ENCODE data around the gene SAC3D1. TPM values are rescaled to one million over a fixed set of nuclear protein-coding genes. Genes with fewer than 3 reads are reported as not detected.
A peak's percentile ranks its signal among the peaks of the same experiment; 100 is the strongest.

The SAC3D1 gene
- total and polyA plus RNA-seq, 7 experiments from 2014 or later, result 2.7 to 18.2 (median 9.6) TPM

DNA sequence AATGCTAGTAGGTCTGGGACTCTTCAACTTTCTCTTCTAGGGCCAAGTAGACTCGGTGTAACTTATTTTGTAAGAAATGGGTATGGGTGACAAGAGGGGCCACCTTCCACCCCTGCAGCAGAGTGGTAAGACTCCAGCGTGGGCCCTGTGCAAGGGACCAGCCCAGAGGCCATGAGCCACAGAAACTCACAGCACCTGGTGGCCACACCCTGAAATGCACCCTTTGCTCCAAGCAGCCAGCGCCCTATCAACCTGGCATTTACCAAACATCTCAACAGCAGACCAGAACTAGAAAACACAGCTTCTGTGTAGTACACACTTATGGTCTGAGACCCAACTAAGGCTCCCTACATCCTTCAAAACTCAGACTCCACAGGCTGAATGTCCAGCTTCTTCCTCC is 37.1 kb downstream of the SAC3D1 start:
- DNase-seq (peak; percentile 47 to 71 (median 64)), ATAC-seq (peak; percentile 97)
- intact Hi-C loops (cut with micrococcal nuclease), result loop anchor here (1.0 to 2.0 kb wide), 4 partner anchors 19 to 65 kb away; partner anchors contain the start of genes SAC3D1 (in 1 of the 2), SNX15 (in 1 of the 2) and VPS51 (in 1 of the 2)
- H3K9me3 ChIP-seq (ENCODE audit: control insufficient read depth in 2 of 3, low read length in 3 of 3), result no peaks in the 10 kb centered on the region
- peaks cover 0 to 15% (median 0%) of the 10 kb centered on the region in 5 donors for H3K36me3 Mint-ChIP-seq
- H3K4me1 Mint-ChIP-seq, result peaks cover 3 to 48% (median 7%) of the 10 kb centered on the region in 7 donors
- no peaks in the 10 kb centered on the region for H3K36me3 ChIP-seq (ENCODE audit: control insufficient read depth in 2 of 3, insufficient read depth in 3 of 3, low read length in 3 of 3)
- H3K27ac Mint-ChIP-seq, result peak overlapping the region; percentile 9 to 83 (median 63)
- H3K9me3 Mint-ChIP-seq, result peaks cover 0 to 2% (median 0%) of the 10 kb centered on the region in 11 donors
- H3K4me3 Mint-ChIP-seq, result peak overlapping the region in 1 of 10 donors; percentile 48
- no peaks in the 10 kb centered on the region for H3K27me3 ChIP-seq (ENCODE audit: control insufficient read depth in 2 of 2, insufficient read depth in 2 of 2, low read length in 2 of 2)
- H3K4me1 ChIP-seq (ENCODE audit: control insufficient read depth in 2 of 2, insufficient read depth in 2 of 2, low read length in 2 of 2), result no peaks in the 10 kb centered on the region
- CTCF ChIA-PET, result interaction anchor here (1.3 to 2.0 kb wide), 2 partner anchors 63 to 66 kb away, joined by 5 to 6 read pairs; no protein-coding TSS in a partner anchor
- H3K27ac ChIP-seq (ENCODE audit: low read depth, low read length), result no peak overlapping the region
- POLR2A ChIA-PET, result interaction anchor here (0.6 kb wide), 2 partner anchors 25 to 40 kb away, joined by 3 read pairs; no protein-coding TSS in a partner anchor
- no peak overlapping the region for H3K4me3 ChIP-seq (ENCODE audit: low read length)
- no peaks in the 10 kb centered on the region for H3K27me3 Mint-ChIP-seq

- no peak overlapping the region for H3K4me3 ChIP-seq (ENCODE audit: low read length)
- H3K27me3 Mint-ChIP-seq, result peaks cover 0 to 2% (median 0%) of the 10 kb centered on the region in 5 donors
- peaks cover 0 to 15% (median 0%) of the 10 kb centered on the region in 5 donors for H3K36me3 Mint-ChIP-seq
- CTCF ChIA-PET, result interaction anchor here (2.0 kb wide), 1 partner anchor 66 kb away, joined by 6 read pairs; no protein-coding TSS in a partner anchor
- no peaks in the 10 kb centered on the region for H3K36me3 ChIP-seq (ENCODE audit: control insufficient read depth in 2 of 3, insufficient read depth in 3 of 3, low read length in 3 of 3)
- H3K9me3 ChIP-seq (ENCODE audit: control insufficient read depth in 2 of 3, low read length in 3 of 3), result no peaks in the 10 kb centered on the region
- H3K4me3 Mint-ChIP-seq, result peak overlapping the region in 1 of 10 donors; percentile 48
- H3K4me1 Mint-ChIP-seq, result peaks cover 7 to 51% (median 14%) of the 10 kb centered on the region in 7 donors
- no peak for DNase-seq
- intact Hi-C loops (cut with micrococcal nuclease), result loop anchor here (1.0 to 2.0 kb wide), 4 partner anchors 18 to 66 kb away; partner anchors contain the start of genes SAC3D1 (in 1 of the 2), SNX15 (in 1 of the 2) and VPS51 (in 1 of the 2)
- peak overlapping the region in 3 of 9 donors; percentile 49 to 83 (median 71) for H3K27ac Mint-ChIP-seq
- POLR2A ChIA-PET, result interaction anchor here (0.9 kb wide), 1 partner anchor 52 kb away, joined by 3 read pairs; the partner anchor contains the start of gene SNX15
- peaks cover 0 to 5% (median 0%) of the 10 kb centered on the region in 11 donors for H3K9me3 Mint-ChIP-seq
- no peak for ATAC-seq
- peaks cover 3 to 4% of the 10 kb centered on the region in 2 donors for H3K4me1 ChIP-seq (ENCODE audit: control insufficient read depth in 2 of 2, insufficient read depth in 2 of 2, low read length in 2 of 2)
- no peaks in the 10 kb centered on the region for H3K27me3 ChIP-seq (ENCODE audit: control insufficient read depth in 2 of 2, insufficient read depth in 2 of 2, low read length in 2 of 2)
- no peak overlapping the region for H3K27ac ChIP-seq (ENCODE audit: low read depth, low read length)
Measured at GRCh38 chr11:65078786-65079342, 37.9 kb downstream of the SAC3D1 start.

DNA sequence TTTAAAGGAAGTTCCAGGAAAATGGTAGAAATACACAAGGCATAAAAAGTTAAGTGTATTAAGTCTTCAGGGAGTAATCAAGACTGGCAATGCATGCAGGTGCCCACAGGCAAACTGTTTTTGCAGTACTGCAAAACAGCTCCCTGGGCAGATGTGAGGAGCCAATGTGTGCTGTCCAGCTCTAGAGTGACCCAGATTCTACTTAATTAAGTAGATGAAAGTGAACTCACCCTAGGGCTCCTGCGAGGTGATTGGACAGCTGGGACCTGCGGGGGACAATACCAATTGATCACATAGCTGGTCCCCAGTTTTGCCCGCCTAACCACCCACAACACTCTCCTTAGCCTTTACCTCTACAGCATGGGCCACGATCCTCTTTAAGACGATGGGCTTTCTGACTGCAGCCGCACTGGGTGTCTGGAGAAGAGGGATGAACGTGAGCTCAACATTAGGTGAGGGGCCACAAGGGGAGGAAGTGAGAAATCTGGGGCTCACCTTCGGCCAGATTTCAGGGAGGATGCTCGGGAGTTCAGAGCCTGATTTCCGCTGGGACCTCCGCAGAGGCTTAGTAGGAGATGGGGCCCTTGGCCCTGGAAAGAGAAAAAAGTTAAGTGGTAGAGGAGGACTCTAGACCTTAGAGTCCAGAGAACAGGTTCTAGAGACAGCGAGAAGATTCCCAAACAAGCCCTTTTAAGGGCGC is 42.3 kb downstream of the SAC3D1 start:
- H3K9me3 ChIP-seq (ENCODE audit: control insufficient read depth in 2 of 3, low read length in 3 of 3), result no peaks in the 10 kb centered on the region
- DNase-seq (no peak), ATAC-seq (no peak)
- H3K4me3 ChIP-seq (ENCODE audit: low read length), result peak overlapping the region; percentile 61
- ChIA-PET POLR2A (interaction anchor here (0.7 to 2.2 kb wide), 9 partner anchors 13 to 194 kb away, joined by 3 to 11 read pairs (median 3); partner anchors contain the start of genes ARL2, TM7SF2, VPS51 and ZNHIT2), CTCF (interaction anchor here (0.7 to 1.3 kb wide), 4 partner anchors 11 to 69 kb away, joined by 3 to 6 read pairs (median 3); partner anchors contain the start of gene ARL2)
- H3K4me3 Mint-ChIP-seq, result peak overlapping the region; percentile 88 to 99 (median 93)
- H3K4me1 Mint-ChIP-seq, result peaks cover 22 to 56% (median 30%) of the 10 kb centered on the region in 7 donors
- peak overlapping the region; percentile 94 to 99 (median 97) for H3K27ac Mint-ChIP-seq
- H3K9me3 Mint-ChIP-seq, result peaks cover 0 to 10% (median 0%) of the 10 kb centered on the region in 11 donors
- H3K4me1 ChIP-seq (ENCODE audit: control insufficient read depth in 2 of 2, insufficient read depth in 2 of 2, low read length in 2 of 2), result peaks cover 13 to 14% of the 10 kb centered on the region in 2 donors
- H3K27ac ChIP-seq (ENCODE audit: low read depth, low read length), result peak overlapping the region; percentile 86
- peaks cover 0 to 4% (median 0%) of the 10 kb centered on the region in 5 donors for H3K27me3 Mint-ChIP-seq
- intact Hi-C loops (cut with micrococcal nuclease), result loop anchor here in 1 of 2 donors (10.0 kb wide), 1 partner anchor 238 kb away; the partner anchor contains the start of gene CDC42BPG
- H3K36me3 ChIP-seq (ENCODE audit: control insufficient read depth in 2 of 3, insufficient read depth in 3 of 3, low read length in 3 of 3), result peaks cover 0 to 29% (median 11%) of the 10 kb centered on the region in 3 experiments
- no peaks in the 10 kb centered on the region for H3K27me3 ChIP-seq (ENCODE audit: control insufficient read depth in 2 of 2, insufficient read depth in 2 of 2, low read length in 2 of 2)
- H3K36me3 Mint-ChIP-seq, result peaks cover 0 to 26% (median 8%) of the 10 kb centered on the region in 5 donors

GRCh38 chr11:65083834-65084597 is 43.0 kb downstream of the SAC3D1 start, which contains the start of the genes CDCA5 and ZFPL1:
TSS of gene CDCA5 (minus strand) at chr11:65084040. CDS start at chr11:65083978, 62 bp downstream.
TSS of gene ZFPL1 (plus strand) at chr11:65084222. CDS start at chr11:65084699, 477 bp downstream.
- Mint-ChIP-seq H3K36me3 (peaks cover 0 to 26% (median 14%) of the 10 kb centered on the region in 5 donors), H3K4me1 (peaks cover 20 to 49% (median 27%) of the 10 kb centered on the region in 7 donors), H3K9me3 (peaks cover 0 to 10% (median 0%) of the 10 kb centered on the region in 11 donors), H3K4me3 (peak within 1 kb of the TSS; percentile 88 to 99 (median 93)), H3K27me3 (peaks cover 0 to 4% (median 0%) of the 10 kb centered on the region in 5 donors), H3K27ac (peak within 1 kb of the TSS; percentile 94 to 99 (median 97))
- H3K9me3 ChIP-seq (ENCODE audit: control insufficient read depth in 2 of 3, low read length in 3 of 3), result no peaks in the 10 kb centered on the region
- POLR2A ChIA-PET, result interaction anchor here (0.7 to 1.6 kb wide), 6 partner anchors 12 to 194 kb away, joined by 3 to 4 read pairs (median 4); partner anchors contain the start of genes ARL2, TM7SF2 and VPS51
- peak within 1 kb of the TSS; percentile 86 for H3K27ac ChIP-seq (ENCODE audit: low read depth, low read length)
- peaks cover 0 to 36% (median 11%) of the 10 kb centered on the region in 3 experiments for H3K36me3 ChIP-seq (ENCODE audit: control insufficient read depth in 2 of 3, insufficient read depth in 3 of 3, low read length in 3 of 3)
- DNase-seq (peak; percentile 94 to 98 (median 97)), ATAC-seq (peak; percentile 96)
- H3K4me3 ChIP-seq (ENCODE audit: low read length), result peak within 1 kb of the TSS; percentile 61
- H3K4me1 ChIP-seq (ENCODE audit: control insufficient read depth in 2 of 2, insufficient read depth in 2 of 2, low read length in 2 of 2), result peaks cover 13 to 14% of the 10 kb centered on the region in 2 donors
- H3K27me3 ChIP-seq (ENCODE audit: control insufficient read depth in 2 of 2, insufficient read depth in 2 of 2, low read length in 2 of 2), result no peaks in the 10 kb centered on the region
- CTCF ChIA-PET, result interaction anchor here (1.3 kb wide), 1 partner anchor 34 kb away, joined by 3 read pairs; no protein-coding TSS in a partner anchor
- intact Hi-C loops (cut with micrococcal nuclease), result loop anchor here (1.0 to 10.0 kb wide), 14 partner anchors 12 to 239 kb away; partner anchors contain the start of genes FAU (in 2 of the 2), MRPL49 (in 2 of the 2), PPP2R5B (in 2 of the 2) and SNX15 (in 2 of the 2)

DNA sequence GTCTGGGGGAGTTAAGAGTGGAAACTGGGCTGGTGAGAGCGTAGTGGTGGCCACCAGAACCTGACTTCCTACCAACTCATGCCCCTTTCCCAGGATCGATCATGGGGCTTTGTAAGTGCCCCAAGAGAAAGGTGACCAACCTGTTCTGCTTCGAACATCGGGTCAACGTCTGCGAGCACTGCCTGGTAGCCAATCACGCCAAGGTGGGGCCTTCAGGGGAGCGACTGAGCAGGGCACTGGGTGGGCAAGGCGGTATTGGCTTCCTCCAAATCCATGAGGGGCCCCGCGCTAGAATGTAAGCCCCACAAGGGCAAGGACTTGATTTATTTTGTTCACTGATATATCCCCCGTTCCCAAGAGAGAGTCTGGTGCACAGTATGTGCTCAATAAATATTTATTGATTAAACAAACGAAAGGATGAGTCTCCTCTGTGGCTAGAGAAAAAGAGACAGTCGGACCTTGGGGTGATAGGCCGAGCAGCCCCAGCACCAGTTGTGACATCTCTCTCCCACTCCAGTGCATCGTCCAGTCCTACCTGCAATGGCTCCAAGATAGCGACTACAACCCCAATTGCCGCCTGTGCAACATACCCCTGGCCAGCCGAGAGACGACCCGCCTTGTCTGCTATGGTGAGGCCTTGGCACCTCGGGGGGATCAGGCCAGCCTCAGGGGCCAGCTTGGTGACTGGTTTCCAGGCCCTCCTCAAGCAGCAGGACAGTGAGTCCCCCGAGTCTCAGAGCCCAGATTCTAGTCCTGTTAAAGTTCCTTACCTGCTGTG is 43.8 kb downstream of the SAC3D1 start:
- intact Hi-C loops (cut with micrococcal nuclease), result loop anchor here (1.0 to 10.0 kb wide), 14 partner anchors 12 to 240 kb away; partner anchors contain the start of genes FAU (in 2 of the 2), MRPL49 (in 2 of the 2), PPP2R5B (in 2 of the 2) and SNX15 (in 2 of the 2)
- Mint-ChIP-seq H3K4me3 (peak overlapping the region; percentile 88 to 99 (median 93)), H3K27ac (peak overlapping the region; percentile 94 to 99 (median 97)), H3K4me1 (peaks cover 20 to 46% (median 27%) of the 10 kb centered on the region in 7 donors), H3K9me3 (peaks cover 0 to 10% (median 0%) of the 10 kb centered on the region in 11 donors), H3K36me3 (peaks cover 0 to 29% (median 17%) of the 10 kb centered on the region in 5 donors), H3K27me3 (peaks cover 0 to 4% (median 0%) of the 10 kb centered on the region in 5 donors)
- CTCF ChIA-PET, result interaction anchor here (0.8 to 1.4 kb wide), 3 partner anchors 15 to 71 kb away, joined by 3 to 7 read pairs (median 4); partner anchors contain the start of gene ARL2
- H3K4me3 ChIP-seq (ENCODE audit: low read length), result peak overlapping the region; percentile 61
- H3K27ac ChIP-seq (ENCODE audit: low read depth, low read length), result peak overlapping the region; percentile 86
- no peaks in the 10 kb centered on the region for H3K27me3 ChIP-seq (ENCODE audit: control insufficient read depth in 2 of 2, insufficient read depth in 2 of 2, low read length in 2 of 2)
- H3K36me3 ChIP-seq (ENCODE audit: control insufficient read depth in 2 of 3, insufficient read depth in 3 of 3, low read length in 3 of 3), result peaks cover 0 to 43% (median 11%) of the 10 kb centered on the region in 3 experiments
- ATAC-seq (no peak), DNase-seq (no peak)
- H3K9me3 ChIP-seq (ENCODE audit: control insufficient read depth in 2 of 3, low read length in 3 of 3), result no peaks in the 10 kb centered on the region
- POLR2A ChIA-PET, result interaction anchor here (0.8 to 3.2 kb wide), 7 partner anchors 10 to 56 kb away, joined by 3 to 22 read pairs (median 5); partner anchors contain the start of genes FAU, MRPL49, SYVN1 and VPS51
- H3K4me1 ChIP-seq (ENCODE audit: control insufficient read depth in 2 of 2, insufficient read depth in 2 of 2, low read length in 2 of 2), result peaks cover 13 to 14% of the 10 kb centered on the region in 2 donors

Data from naive thymus-derived CD4-positive, alpha-beta T cell (primary cell).